Activated naive CD8-positive, alpha-beta T cell treated with anti-CD3 and anti-CD28 coated beads, Interleukin-2, amount 50 U/mL, for 24 hours (primary cell): ENCODE results near the gene CYTH1.

Experiments
- ATAC-seq: fragments of 150-1000 bp; cut with Tn5 transposase; one replicate; pipeline ENCODE4 v1.10.0; 2021
- DNase-seq: peaks from one replicate; pipeline ENCODE4 v3.0.0; 2021
- H3K27ac Mint-ChIP-seq: one replicate; pipeline ENCODE4 v1.8.0; 2021; ENCODE audit warnings: mild to moderate bottlenecking, mixed read lengths
- H3K27me3 Mint-ChIP-seq: one replicate; pipeline ENCODE4 v1.8.0; 2021; ENCODE audit warnings: mixed read lengths
- H3K36me3 Mint-ChIP-seq: one replicate; pipeline ENCODE4 v1.8.0; 2021; ENCODE audit warnings: low read depth, mixed read lengths
- H3K4me1 Mint-ChIP-seq: one replicate; pipeline ENCODE4 v1.8.0; 2021; ENCODE audit warnings: mixed read lengths
- H3K4me3 Mint-ChIP-seq: one replicate; pipeline ENCODE4 v1.8.0; 2021; ENCODE audit warnings: mild to moderate bottlenecking, moderate library complexity, mixed read lengths
- H3K9me3 Mint-ChIP-seq: one replicate; pipeline ENCODE4 v1.8.0; 2021; ENCODE audit warnings: mixed read lengths

Gene CYTH1

DNA sequence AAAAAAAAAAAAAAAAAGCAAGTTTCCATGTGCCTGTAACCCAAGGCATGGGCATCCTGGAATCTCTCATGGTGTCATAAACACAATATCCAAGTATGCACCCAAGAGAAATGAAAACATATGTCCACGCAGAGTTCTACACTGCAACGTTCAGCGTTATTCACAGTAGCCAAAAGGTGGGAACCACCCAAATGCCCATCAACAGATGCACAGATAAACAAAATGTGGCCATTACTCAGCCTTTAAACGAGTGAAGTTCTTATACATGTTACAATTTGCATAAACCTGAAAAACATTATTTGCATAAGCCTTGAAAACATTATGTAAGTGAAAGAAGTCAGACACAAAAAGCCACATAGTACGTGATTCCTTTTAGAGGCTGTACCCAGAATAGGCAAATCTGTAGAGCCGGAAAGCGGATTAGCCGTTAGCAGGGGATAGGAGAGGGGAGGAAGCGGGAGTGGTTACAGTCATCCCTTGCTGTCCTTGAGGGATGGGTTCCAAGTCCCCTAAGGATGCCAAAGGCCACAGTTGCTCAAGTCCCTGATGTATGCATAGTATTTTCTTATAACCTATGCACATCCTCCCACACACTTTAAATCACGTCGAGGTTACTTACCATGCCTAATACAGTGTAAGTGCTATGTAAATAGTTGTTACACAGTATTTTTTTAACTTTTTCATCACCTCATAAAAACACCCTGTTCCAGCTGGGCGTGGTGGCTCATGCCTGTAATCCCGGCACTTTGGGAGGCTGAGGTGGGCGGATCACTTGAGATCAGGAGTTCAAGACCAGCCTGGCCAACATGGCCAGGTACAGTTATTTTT lies 157.5 kb downstream of the CYTH1 start:
- H3K9me3 Mint-ChIP-seq, result no peaks in the 10 kb centered on the region

More for the DNA sequence above, 157.5 kb downstream of the CYTH1 start:
- no peaks in the 10 kb centered on the region for H3K36me3 Mint-ChIP-seq
- H3K4me1 Mint-ChIP-seq, result no peaks in the 10 kb centered on the region
- peaks cover 2% of the 10 kb centered on the region for H3K27me3 Mint-ChIP-seq
- no peak overlapping the region for H3K4me3 Mint-ChIP-seq
- DNase-seq, result no peak
- no peak for ATAC-seq
- H3K27ac Mint-ChIP-seq, result no peak overlapping the region
